ENCODE measurements around the gene EHBP1.

Gene EHBP1

DNA sequence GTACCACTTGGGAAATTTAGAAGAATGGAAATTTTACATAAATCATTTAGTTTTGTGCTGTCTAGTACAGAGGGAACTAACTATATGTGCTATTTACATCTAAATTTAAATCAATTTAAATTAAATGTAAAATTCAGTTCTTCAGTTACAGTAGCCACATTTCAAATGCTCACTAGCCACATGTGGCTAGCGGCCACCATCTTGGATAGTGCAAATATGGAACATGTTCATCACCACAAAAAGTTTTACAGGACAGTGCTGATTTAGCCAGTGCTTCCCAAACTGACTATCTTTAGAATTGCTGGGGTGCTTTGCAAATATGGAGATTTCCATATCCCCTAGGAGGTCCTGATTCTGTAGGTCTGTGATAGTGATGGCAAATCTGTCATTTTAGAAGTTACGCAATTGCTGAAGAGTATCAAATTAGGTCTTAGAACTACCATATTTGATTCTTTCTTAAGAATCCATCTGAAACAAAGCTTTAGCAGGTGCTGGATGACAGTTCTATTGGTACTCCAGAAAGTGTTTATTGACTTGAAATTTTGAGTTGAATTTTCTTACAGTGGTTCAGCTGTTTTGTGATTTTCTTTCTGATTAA, 12.8 kb downstream of the EHBP1 start:
- DNase-seq (ENCODE audit: low spot score in 2 of 2) (no peak), ATAC-seq (no peak)
- Mint-ChIP-seq H3K4me1 (peaks cover 11% of the 10 kb centered on the region), H3K36me3 (no peaks in the 10 kb centered on the region), H3K27ac (no peak overlapping the region), H3K4me3 (no peak overlapping the region), H3K9me3 (peaks cover 4% of the 10 kb centered on the region)

DNA sequence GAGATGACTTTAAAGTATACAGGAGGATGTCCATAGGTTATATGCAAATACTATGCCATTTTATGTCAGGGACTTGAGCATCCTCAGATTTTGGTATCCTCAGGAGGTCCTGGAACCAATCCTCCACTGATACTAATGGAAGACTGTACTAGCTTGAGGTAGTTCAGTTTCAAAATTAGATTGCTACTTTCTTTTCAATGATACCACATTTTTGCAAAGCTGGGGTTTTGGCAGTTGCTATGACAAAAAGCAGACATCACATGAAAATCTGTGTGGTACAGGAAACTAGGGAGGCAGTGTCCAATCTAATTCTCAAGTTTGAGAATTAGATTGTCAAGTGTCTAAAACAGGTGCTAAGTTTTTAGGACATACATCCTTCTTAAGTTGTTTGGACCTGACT, 14.2 kb downstream of the EHBP1 start:
- no peak for DNase-seq (ENCODE audit: low spot score in 2 of 2)
- Mint-ChIP-seq H3K36me3 (no peaks in the 10 kb centered on the region), H3K9me3 (peaks cover 4% of the 10 kb centered on the region), H3K4me1 (peaks cover 21% of the 10 kb centered on the region), H3K4me3 (no peak overlapping the region), H3K27ac (no peak overlapping the region)
- no peak for ATAC-seq

DNA sequence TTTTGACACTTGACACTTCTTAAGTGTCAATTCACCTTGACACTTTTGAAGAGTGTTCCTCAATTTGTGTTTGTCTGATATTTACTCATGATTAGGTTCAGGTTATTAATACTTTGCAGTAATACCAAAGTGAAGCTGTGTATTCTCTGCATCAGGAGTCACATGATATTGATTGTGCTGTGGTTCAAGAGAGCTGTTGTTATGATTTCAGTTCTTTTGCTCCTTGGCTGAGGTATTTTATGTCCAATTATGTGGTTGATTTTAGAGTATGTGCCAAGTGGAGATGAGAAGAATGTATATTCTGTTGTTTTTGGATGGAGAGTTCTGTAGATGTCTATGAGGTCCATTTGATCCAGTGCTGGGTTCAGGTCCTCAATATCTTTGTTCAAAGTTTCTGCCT, 17.2 kb downstream of the EHBP1 start:
- ATAC-seq (no peak), DNase-seq (ENCODE audit: low spot score in 2 of 2) (no peak)
- H3K36me3 Mint-ChIP-seq = no peaks in the 10 kb centered on the region
- H3K4me1 Mint-ChIP-seq = peaks cover 40% of the 10 kb centered on the region
- peaks cover 4% of the 10 kb centered on the region for H3K9me3 Mint-ChIP-seq
- no peak overlapping the region for H3K27ac Mint-ChIP-seq
- H3K4me3 Mint-ChIP-seq = no peak overlapping the region

DNA sequence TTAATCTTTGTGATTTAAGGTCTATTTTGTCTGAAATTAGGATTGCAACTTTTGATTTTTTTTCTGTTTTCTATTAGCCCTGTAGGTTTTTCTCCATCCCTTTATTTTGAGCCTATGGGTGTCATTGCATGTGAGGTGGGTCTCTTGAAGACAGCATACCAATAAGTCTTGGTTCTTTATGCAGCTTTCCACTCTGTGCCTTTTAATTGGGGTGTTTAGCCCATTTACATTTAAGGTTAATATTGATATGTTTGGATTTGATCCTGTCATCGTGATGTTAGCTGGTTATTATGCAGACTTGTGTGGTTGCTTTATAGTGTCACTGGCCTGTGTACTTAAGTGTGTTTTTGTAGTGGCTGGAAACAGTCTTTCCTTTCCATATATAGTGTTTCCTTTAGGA, 17.7 kb downstream of the EHBP1 start:
- Mint-ChIP-seq H3K36me3 (no peaks in the 10 kb centered on the region), H3K4me1 (peaks cover 43% of the 10 kb centered on the region), H3K4me3 (no peak overlapping the region), H3K27ac (no peak overlapping the region), H3K9me3 (peaks cover 4% of the 10 kb centered on the region)
- no peak for DNase-seq (ENCODE audit: low spot score in 2 of 2)
- no peak for ATAC-seq

DNA sequence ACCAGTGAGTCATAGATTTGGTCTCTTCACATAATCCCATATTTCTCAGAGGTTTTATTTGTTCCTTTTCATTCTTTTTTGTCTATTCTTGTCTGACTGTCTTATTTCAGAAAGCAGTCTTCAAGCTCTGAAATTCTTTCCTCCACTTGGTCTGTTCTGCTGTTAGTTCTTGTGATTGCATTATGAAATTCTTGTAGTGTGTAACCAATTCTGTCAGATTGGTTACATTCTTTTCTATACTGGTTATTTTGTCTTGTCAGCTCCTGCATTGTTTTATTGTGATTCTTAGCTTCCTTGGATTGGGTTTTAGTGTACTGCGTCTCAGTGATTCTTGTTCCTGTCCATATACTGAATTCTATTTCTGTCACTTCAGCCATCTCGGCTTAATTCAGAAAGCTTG, 18.6 kb downstream of the EHBP1 start:
- Mint-ChIP-seq H3K4me3 (no peak overlapping the region), H3K27ac (no peak overlapping the region), H3K4me1 (peaks cover 43% of the 10 kb centered on the region), H3K36me3 (no peaks in the 10 kb centered on the region), H3K9me3 (peaks cover 4% of the 10 kb centered on the region)
- ATAC-seq = no peak
- no peak for DNase-seq (ENCODE audit: low spot score in 2 of 2)

DNA sequence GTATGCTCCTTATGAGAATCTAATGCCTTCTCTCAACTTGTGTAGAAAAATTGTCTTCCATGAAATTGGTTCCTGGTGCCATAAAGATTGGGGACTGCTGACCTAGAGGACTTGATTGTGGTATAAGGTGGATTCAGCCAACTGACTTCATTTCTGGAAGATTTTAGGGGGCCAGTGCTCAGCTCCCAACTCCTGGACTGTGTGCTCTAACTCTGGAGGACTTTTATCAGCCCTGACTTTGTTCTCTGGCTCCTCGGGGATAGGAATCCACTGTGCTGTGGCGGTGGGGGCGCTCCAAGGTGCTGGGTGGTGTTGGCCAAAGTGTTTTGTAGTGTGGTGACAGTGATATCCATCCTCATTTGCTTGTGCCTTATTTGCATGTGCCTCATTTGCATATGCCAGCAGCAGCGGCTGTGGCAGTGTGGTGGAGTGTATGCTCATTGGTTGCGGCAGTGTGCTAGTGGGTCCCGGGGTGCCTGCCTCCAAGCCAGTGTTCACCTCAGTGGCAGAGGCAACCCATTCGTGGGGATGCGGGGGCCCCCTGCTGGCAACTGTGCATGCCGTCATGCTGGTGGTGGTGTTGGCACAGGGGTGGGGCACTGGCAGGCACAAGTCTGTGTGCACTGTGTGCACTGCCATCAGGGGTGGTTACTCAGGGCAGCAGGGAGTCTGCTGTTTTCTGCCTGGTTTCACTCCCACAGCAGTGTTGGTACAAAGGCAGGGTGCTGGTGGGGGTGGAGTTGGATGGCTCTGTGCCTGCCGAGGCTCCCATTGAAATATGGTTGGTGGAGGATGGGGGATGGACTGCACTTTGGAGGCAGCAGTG, 19.6 kb downstream of the EHBP1 start:
- Mint-ChIP-seq H3K4me3 (no peak overlapping the region), H3K27ac (no peak overlapping the region), H3K36me3 (no peaks in the 10 kb centered on the region), H3K4me1 (peaks cover 41% of the 10 kb centered on the region), H3K9me3 (peaks cover 4% of the 10 kb centered on the region)
- peak; percentile 12 to 58 for DNase-seq (ENCODE audit: low spot score in 2 of 2)
- ATAC-seq = peak; percentile 70

DNA sequence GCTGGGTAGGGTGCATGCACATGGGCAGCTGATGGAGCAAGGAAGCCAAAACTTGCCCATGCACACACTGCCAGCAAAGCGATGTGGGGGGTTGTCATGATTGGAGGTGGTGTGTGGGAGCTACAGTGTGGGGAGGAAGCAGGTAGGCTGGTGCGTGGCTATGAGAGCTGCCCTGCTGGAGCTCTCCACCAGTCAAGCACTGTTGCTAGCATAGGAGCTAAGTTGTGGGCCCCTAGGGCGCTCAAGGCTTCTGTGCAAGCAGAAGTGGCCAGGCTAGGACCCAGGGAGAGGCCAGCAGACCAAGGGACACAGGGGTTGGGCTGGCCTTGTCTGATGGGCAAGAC, 20.2 kb downstream of the EHBP1 start:
- peaks cover 41% of the 10 kb centered on the region for H3K4me1 Mint-ChIP-seq
- H3K27ac Mint-ChIP-seq = no peak overlapping the region
- ATAC-seq (peak; percentile 32), DNase-seq (ENCODE audit: low spot score in 2 of 2) (no peak)
- no peaks in the 10 kb centered on the region for H3K36me3 Mint-ChIP-seq
- no peak overlapping the region for H3K4me3 Mint-ChIP-seq
- peaks cover 7% of the 10 kb centered on the region for H3K9me3 Mint-ChIP-seq

DNA sequence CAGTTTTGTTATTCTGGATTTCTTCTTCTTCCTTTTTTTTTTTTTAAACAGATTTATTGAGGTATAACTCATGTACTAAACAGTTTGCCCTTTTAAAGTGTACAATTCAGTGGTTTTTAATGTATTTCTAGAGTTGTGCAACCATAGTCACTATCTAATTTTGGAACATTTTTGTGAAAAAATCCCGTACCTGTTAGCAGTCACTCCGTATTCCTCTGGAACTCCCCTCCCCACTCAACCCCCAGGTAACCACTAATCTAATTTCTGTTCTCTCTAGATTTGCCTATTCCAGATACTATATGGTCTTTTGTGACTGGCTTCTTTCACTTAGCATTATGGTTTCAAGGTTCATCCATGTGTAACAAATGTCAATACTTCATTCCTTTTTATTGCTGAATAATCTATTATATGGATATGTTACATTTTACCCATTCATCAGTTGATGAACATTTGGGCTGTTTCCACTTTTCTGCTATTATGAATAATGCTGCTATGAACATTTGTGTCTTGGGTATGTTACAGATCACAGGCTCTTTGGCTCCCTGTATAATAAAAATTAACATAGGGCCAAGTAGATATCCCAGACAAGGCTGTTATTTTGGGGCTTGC, 21.9 kb downstream of the EHBP1 start:
- Mint-ChIP-seq H3K36me3 (no peaks in the 10 kb centered on the region), H3K4me3 (no peak overlapping the region), H3K27ac (no peak overlapping the region), H3K4me1 (peaks cover 42% of the 10 kb centered on the region), H3K9me3 (peaks cover 16% of the 10 kb centered on the region)
- ATAC-seq = no peak
- no peak for DNase-seq (ENCODE audit: low spot score in 2 of 2)

DNA sequence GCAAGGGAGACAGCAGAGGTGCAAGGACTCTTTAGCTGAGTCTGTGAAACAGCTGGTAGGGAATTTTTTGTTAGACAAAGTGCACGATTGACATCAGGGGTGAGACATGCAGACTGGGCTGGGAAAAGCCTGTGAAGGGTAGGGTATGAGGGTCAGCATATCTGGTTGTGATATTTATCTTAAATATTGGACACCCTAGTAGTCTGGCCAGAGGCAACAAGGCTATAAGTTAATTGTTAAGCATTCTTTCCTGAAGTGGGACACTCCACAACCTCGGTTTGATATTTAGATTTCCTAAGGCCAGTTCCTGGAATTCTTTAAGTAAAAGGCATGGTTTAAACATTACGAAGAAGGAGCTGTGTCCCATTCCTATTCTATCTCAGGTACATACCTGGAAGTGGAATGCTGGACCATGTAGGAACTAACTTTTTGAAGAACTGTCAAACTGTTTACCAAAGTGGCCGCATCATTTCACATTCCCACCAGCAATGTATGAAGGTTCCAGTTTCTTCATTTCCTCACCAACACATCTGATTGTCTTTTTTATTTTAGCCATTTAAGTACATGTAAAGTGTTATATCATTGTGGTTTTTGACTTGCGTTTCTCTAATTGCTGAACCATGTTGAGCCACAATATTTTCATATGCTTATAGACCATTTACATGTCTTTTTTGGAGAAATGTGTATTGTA, 22.5 kb downstream of the EHBP1 start:
- no peak for ATAC-seq
- Mint-ChIP-seq H3K4me1 (peaks cover 49% of the 10 kb centered on the region), H3K36me3 (no peaks in the 10 kb centered on the region), H3K4me3 (no peak overlapping the region), H3K27ac (no peak overlapping the region), H3K9me3 (peaks cover 17% of the 10 kb centered on the region)
- DNase-seq (ENCODE audit: low spot score in 2 of 2) = no peak

DNA sequence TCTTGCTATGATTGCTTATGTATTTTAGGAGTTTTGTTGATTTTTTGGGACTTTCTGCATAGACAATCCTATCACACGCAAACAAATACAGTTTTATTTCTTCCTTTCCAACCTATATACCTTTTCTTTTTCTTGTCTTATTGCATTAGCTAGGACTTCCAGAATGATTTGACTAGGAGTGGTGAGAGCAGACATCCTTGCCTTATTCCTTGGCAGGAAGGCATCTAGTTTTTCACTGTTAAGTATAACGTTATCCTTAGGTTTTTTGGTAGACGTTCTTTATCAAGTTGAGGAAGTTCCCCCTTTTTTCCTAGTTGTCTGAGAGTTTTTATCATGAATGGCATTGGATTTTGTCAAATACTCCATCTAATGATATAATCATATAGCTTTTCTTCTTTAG, 25.8 kb downstream of the EHBP1 start:
- peaks cover 14% of the 10 kb centered on the region for H3K9me3 Mint-ChIP-seq
- H3K36me3 Mint-ChIP-seq = no peaks in the 10 kb centered on the region
- no peak overlapping the region for H3K4me3 Mint-ChIP-seq
- peaks cover 39% of the 10 kb centered on the region for H3K4me1 Mint-ChIP-seq
- DNase-seq (ENCODE audit: low spot score in 2 of 2) (no peak), ATAC-seq (no peak)
- no peak overlapping the region for H3K27ac Mint-ChIP-seq

DNA sequence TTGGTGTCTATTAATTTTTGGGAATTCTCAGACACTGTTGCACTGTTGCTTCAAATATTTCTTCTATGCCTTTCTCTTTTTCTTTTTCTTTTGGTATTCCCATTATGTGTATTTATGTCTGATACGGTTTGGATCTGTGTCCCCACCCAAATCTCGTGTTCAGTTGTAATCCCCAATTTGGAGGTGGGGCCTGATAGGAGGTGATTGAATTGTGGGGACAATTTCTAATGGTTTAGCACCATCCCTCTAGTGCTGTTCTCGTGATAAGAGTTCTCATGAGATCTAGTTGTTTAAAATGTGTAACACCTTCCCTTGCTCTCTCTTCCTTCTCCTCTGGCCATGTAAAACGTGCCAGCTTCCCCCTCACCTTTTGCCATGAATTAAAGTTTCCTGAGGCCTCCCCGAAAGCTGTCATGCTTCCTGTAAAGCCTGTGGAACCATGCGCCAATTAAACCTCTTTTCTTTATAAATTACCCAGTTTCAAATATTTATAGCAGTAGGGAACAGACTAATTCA, 26.8 kb downstream of the EHBP1 start:
- DNase-seq (ENCODE audit: low spot score in 2 of 2) (no peak), ATAC-seq (no peak)
- Mint-ChIP-seq H3K9me3 (peaks cover 14% of the 10 kb centered on the region), H3K36me3 (no peaks in the 10 kb centered on the region), H3K4me3 (no peak overlapping the region), H3K4me1 (peaks cover 42% of the 10 kb centered on the region), H3K27ac (no peak overlapping the region)

DNA sequence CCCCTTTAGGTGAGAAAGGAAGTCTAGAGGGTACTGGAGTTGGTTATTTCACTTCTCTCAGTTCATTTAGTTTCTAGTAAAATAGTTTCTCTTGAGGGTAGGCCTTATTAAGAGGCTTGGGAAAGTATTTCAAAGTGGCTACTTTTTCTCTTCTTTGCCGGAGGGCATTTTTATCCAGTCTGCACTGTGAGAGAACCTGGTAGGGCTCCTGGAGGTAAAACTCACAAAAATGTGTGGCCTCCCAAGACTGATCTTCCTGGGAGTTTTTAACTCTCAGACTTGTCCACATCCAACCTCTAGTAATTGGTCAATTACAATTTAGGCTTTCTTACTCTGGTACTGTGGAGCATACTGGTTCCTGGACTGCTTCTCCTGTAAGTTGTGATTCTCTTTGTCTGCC, 28.0 kb downstream of the EHBP1 start:
- Mint-ChIP-seq H3K27ac (no peak overlapping the region), H3K4me3 (no peak overlapping the region), H3K4me1 (peaks cover 44% of the 10 kb centered on the region)

DNA sequence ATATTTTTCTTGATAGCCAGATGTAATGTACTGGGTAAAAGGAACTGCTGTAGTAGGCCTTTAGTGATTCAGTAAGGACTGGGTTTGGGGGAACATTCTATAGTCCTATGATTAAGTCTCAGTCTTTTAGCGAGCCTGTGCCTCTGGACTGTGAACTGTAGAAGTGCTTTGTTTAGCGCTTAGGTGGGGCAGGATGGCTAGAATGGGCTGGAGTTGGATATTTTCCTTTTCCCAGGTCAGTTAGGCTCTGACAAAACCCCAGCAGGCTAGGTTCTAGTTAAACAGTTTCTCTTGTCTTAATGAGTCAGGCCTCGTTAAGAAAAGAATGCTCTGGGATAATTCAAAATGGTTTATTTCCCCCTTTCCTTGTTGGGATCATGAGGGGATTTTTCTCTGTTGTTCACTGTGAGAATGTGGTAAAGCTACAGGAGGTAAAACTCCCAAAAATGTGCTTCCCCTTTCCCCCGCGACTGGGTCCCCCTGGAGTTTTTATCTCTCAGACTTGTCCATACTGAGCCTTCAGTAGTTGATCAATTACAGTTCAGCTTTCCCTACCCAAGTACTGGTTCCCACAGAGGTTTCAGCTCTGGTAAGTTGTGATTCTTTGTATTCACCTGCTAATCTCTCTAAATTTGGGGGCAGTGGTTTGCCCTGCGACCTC, 31.5 kb downstream of the EHBP1 start:
- no peak for ATAC-seq

More for the DNA sequence above, 28.0 kb downstream of the EHBP1 start:
- no peak for DNase-seq (ENCODE audit: low spot score in 2 of 2)
- ATAC-seq = no peak
- Mint-ChIP-seq H3K9me3 (peaks cover 14% of the 10 kb centered on the region), H3K36me3 (no peaks in the 10 kb centered on the region)

DNA sequence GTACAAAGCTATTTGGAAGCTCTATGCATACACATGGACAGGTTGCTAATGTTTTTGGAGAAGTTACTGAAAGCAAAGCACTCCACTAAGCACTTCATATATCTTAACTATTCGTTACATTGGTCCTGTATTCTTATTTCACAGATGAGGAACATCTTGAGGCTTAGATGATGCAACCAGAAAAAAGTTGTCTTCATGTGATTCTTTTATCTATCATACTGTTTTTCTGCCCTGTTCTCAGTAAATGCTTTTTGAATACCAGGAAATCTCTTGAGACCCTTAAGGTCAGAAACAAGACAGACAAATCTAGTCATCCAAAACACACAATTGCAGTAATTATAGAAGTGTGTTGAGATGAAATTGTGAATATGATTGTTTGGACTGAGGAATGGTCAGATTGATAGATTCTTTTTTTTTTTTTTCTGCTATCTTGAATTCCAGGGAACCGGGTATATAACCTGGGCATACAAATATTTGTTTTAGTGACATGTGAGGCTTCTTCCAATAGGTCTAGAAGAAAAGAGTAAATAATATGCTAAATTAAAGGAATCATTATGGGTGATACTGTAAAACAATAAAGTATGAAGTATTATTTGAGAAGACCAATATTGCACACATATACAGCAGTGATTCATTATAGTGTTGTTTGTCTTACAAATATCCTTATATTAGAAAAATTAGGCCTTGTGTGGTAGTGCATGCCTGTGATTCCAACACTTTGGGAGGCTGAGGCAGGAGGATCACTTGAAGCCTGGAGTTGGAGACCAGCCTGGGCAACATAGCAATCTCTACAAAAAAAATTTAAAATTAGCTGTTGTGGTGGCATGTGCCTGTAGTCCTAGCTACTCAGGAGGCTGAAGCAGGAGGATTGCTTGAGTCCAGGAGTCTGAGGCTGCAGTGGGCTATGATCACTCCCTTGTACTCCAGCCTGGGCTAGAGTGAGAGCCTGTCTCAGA, 33.7 kb downstream of the EHBP1 start:
- Mint-ChIP-seq H3K27ac (no peak overlapping the region), H3K9me3 (no peaks in the 10 kb centered on the region), H3K4me3 (no peak overlapping the region), H3K4me1 (peaks cover 21% of the 10 kb centered on the region), H3K36me3 (no peaks in the 10 kb centered on the region)
- DNase-seq (ENCODE audit: low spot score in 2 of 2) (no peak), ATAC-seq (no peak)

More for the DNA sequence above, 31.5 kb downstream of the EHBP1 start:
- Mint-ChIP-seq H3K36me3 (no peaks in the 10 kb centered on the region), H3K4me3 (no peak overlapping the region), H3K4me1 (peaks cover 42% of the 10 kb centered on the region), H3K27ac (no peak overlapping the region), H3K9me3 (peaks cover 6% of the 10 kb centered on the region)
- DNase-seq (ENCODE audit: low spot score in 2 of 2) = no peak

Data from stimulated activated effector memory CD8-positive, alpha-beta T cell treated with anti-CD3 and anti-CD28 coated beads, Interleukin-12 subunit alpha, Interleukin-12 subunit beta, amount 100 ng/mL, for 72 hours (primary cell).